Measurements from ENCODE around the gene FGF8.

DNA sequence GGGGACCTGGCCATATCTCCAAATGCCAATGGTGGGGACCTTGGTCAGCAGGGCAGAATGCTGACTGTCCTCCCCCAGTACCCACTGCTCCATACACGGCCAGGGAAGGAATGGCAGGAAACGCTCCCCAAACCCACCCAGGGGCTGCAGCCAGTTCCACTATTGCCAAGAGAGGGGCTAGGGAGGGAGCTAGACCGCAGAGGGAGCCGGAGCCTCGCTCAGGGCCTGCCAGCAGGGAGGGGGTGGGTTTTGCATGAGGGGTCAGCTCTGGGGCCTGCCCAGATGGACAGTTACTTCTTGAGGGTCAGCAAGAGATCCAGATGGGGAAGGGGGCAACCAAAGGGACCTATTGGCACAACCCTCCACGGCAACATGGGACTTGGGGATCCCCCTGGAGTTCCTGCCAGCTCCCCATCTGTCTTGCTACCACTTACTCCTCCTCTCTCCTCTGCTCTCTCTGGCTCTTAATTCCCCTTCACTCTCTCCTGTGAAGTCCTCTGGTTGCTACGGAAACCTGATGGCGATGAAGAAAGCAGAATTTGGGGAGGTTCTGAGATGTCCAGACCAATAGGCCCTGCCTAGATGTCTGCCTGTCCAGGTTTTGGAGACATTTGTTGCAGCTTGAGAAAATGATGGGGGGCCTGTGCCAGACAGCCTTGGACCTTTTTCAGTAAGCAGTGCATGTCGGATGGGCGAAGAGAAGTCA is 12.6 kb downstream of the FGF8 start:
- no peak for TF ChIP-seq CTCF (conservative IDR thresholded peaks at IDR 0.05; ENCODE audit: low read depth, low read length)
- TF ChIP-seq EZH2 (IDR thresholded peaks at IDR 0.05; ENCODE audit: borderline replicate concordance, low read depth, low read length, poor library complexity, severe bottlenecking), result no peak
